Measurements from ENCODE around the gene F8.

Gene F8

DNA sequence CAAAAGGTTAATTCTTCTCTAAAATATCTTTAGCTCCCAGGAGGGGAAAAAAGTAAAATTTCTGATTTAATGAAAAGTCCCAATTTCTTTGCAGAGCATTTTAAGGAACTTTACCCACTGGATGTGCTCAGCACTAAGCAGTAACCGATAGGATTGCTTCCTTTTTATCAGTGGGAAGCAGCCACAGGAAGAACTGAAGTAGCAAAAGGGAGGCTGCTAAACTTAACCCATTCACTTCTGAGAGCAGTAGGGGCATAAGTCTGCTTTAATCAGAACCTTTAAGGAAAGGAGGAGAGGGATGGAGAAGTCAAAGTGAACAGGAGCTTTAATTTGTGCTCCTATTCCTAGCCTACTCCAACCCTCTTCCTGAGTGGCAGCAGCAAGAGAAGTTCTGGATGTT, at the start of gene F8:
F8 (minus strand) TSS at position 139 of the 400 bp plus-strand sequence. CDS start 171 bp downstream, outside the sequence.
- no peak for TF ChIP-seq SUZ12 (IDR thresholded peaks at IDR 0.05; ENCODE audit: extremely low read depth, insufficient read depth, insufficient read length)
- no peak for TF ChIP-seq YY1 (IDR thresholded peaks at IDR 0.05; ENCODE audit: insufficient read depth, insufficient read length)
- no peak for TF ChIP-seq ZNF274 (IDR thresholded peaks at IDR 0.05; ENCODE audit: low read depth, low read length)

DNA sequence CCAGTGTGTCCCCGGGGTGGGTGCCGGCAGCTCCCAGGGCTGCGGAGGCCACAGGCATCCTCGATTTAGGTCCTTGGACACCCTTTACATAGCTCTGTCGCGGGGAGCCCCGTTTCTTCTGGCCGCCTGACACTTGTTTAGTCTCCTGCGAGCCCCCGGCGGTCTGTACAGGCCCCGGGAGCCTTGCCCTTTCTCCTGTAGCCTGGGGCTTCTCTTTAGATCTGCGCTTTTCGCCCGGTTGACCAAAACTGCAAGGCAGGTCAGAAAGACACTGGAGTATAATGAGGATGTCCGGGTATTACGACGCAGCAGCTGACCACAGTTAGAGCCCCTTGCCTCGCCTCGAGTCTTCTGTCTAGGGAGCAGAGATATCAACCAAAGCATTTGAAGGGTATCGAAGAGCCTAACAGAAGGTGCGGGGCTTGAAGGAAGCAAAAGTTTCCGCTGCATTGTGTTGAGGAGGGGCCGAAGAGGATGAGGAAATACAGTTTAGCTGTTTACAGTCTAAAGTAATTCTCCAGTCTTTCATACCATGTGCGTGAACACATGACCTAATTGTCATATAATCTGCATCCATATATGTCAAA, 49.3 kb upstream of the F8 start:
- TF ChIP-seq ZNF274 (IDR thresholded peaks at IDR 0.05; ENCODE audit: low read depth, low read length) (no peak), SUZ12 (IDR thresholded peaks at IDR 0.05; ENCODE audit: extremely low read depth, insufficient read depth, insufficient read length) (no peak), YY1 (IDR thresholded peaks at IDR 0.05; ENCODE audit: insufficient read depth, insufficient read length) (no peak)
- Histone ChIP-seq H3K4me3 (ENCODE audit: insufficient read length, low read depth) (peak overlapping the region; percentile 73), H3K27me3 (ENCODE audit: insufficient read depth, insufficient read length) (no peaks in the 10 kb centered on the region), H3K9me3 (ENCODE audit: insufficient read depth, low read length) (no peaks in the 10 kb centered on the region), H3K9ac (ENCODE audit: insufficient read length, low read depth) (peak overlapping the region; percentile 91), H3K36me3 (ENCODE audit: insufficient read depth, insufficient read length, low read length) (peaks cover 11% of the 10 kb centered on the region), H3K4me1 (ENCODE audit: insufficient read depth, insufficient read length) (no peaks in the 10 kb centered on the region)
- no peak for DNase-seq (ENCODE audit: low read depth, low spot score)

More for the DNA sequence above, at the start of gene F8:
- no peak for DNase-seq (ENCODE audit: low read depth, low spot score)
- Histone ChIP-seq H3K4me3 (ENCODE audit: insufficient read length, low read depth) (no peak within 1 kb of the TSS), H3K36me3 (ENCODE audit: insufficient read depth, insufficient read length, low read length) (no peaks in the 10 kb centered on the region), H3K9me3 (ENCODE audit: insufficient read depth, low read length) (no peaks in the 10 kb centered on the region), H3K27me3 (ENCODE audit: insufficient read depth, insufficient read length) (no peaks in the 10 kb centered on the region), H3K4me1 (ENCODE audit: insufficient read depth, insufficient read length) (no peaks in the 10 kb centered on the region), H3K9ac (ENCODE audit: insufficient read length, low read depth) (no peak within 1 kb of the TSS)

DNA sequence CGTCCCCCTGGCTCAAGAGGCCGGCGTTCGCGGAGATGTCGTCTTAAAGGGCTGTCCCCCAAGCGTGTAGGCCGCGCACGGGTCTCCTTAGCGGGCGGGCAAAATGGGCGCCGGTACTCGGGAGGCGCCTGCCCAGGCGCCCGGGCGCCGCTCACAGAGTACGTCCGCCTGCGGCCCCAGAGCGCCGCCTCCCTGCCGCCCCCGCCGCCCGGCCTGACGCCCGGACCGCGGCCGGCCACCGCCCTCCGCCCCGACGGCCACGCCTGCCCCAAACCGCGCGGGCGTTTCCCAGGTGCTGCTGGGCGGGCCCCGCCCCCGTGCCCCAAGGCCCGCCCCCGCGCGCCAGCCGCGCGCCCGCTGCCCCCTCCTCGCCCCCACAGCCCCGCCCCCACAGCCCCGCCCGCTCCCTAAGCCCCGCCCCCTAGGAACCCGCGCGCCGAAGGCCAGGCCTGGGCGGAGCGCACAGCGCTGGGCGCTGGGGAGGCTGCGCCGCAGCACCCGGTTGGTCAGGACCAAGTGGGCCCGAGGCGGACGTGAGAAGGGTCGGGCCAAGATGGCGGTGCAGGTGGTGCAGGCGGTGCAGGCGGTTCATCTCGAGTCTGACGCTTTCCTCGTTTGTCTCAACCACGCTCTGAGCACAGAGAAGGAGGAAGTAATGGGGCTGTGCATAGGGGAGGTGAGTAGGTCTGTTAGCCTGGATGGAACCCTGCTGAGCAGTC, 48.6 kb upstream of the F8 start, which contains the start of the genes BRCC3, CMC4 and MTCP1:
BRCC3 (plus strand) TSS at position 534 of the 719 bp plus-strand sequence; CDS start at position 554, 20 bp downstream.
CMC4 (minus strand) TSS at position 162 of the 719 bp plus-strand sequence. CDS start 7,113 bp downstream, outside the sequence.
MTCP1 (minus strand) TSS at position 162 of the 719 bp plus-strand sequence. CDS start 5,126 bp downstream, outside the sequence.
- H3K9me3 ChIP-seq (ENCODE audit: insufficient read depth, low read length) = no peaks in the 10 kb centered on the region
- TF ChIP-seq YY1 (IDR thresholded peaks at IDR 0.05; ENCODE audit: insufficient read depth, insufficient read length) = no peak
- TF ChIP-seq SUZ12 (IDR thresholded peaks at IDR 0.05; ENCODE audit: extremely low read depth, insufficient read depth, insufficient read length) = no peak
- TF ChIP-seq ZNF274 (IDR thresholded peaks at IDR 0.05; ENCODE audit: low read depth, low read length) = no peak
- DNase-seq (ENCODE audit: low read depth, low spot score) = peak; percentile 42

DNA sequence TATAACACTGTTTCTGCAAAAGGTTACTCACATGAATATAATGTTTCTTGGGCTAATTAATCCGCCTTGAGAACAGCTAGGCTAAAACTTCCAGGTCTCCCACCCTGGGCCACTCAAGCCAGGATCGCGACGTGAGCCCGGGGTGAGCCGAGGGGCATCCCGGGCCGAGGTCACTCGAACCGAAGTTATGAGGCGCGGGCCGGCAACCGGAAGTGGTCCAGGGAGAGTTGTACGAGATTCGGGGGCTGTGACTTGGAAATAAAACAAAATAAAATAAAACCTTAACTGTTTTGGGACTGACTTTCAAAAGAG, 48.1 kb upstream of the F8 start:
- Histone ChIP-seq H3K36me3 (ENCODE audit: insufficient read depth, insufficient read length, low read length) (peaks cover 11% of the 10 kb centered on the region), H3K27me3 (ENCODE audit: insufficient read depth, insufficient read length) (no peaks in the 10 kb centered on the region), H3K4me1 (ENCODE audit: insufficient read depth, insufficient read length) (no peaks in the 10 kb centered on the region), H3K9ac (ENCODE audit: insufficient read length, low read depth) (peak overlapping the region; percentile 59), H3K9me3 (ENCODE audit: insufficient read depth, low read length) (no peaks in the 10 kb centered on the region), H3K4me3 (ENCODE audit: insufficient read length, low read depth) (peak overlapping the region; percentile 39)
- DNase-seq (ENCODE audit: low read depth, low spot score) = no peak
- no peak for TF ChIP-seq SUZ12 (IDR thresholded peaks at IDR 0.05; ENCODE audit: extremely low read depth, insufficient read depth, insufficient read length)
- TF ChIP-seq YY1 (IDR thresholded peaks at IDR 0.05; ENCODE audit: insufficient read depth, insufficient read length) = no peak
- TF ChIP-seq ZNF274 (IDR thresholded peaks at IDR 0.05; ENCODE audit: low read depth, low read length) = no peak

More for the DNA sequence above, 48.6 kb upstream of the F8 start, which contains the start of the genes BRCC3, CMC4 and MTCP1:
- peaks cover 11% of the 10 kb centered on the region for H3K36me3 ChIP-seq (ENCODE audit: insufficient read depth, insufficient read length, low read length)
- peak within 1 kb of the TSS; percentile 73 for H3K4me3 ChIP-seq (ENCODE audit: insufficient read length, low read depth)
- no peaks in the 10 kb centered on the region for H3K4me1 ChIP-seq (ENCODE audit: insufficient read depth, insufficient read length)
- H3K27me3 ChIP-seq (ENCODE audit: insufficient read depth, insufficient read length) = no peaks in the 10 kb centered on the region
- peak within 1 kb of the TSS; percentile 91 for H3K9ac ChIP-seq (ENCODE audit: insufficient read length, low read depth)

DNA sequence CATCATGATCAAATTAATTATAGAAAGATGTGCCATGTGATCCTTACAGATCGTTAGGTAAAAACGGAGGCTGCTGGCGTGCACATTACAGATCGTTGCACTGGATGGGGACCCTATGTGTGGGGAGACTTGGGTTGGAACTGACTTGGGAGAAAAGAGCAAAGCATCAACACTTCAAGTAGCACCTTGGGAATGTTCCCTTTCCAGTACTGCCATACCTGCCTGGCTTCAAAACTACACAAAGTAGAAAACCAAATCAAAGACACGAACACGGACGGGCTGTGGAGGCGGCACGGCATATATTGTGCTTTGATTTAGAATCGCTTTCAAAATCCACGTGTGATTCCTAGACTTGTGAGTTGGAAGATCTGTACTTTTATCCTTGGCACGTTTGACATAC, 47.5 kb upstream of the F8 start:
- no peak for DNase-seq (ENCODE audit: low read depth, low spot score)
- Histone ChIP-seq H3K27me3 (ENCODE audit: insufficient read depth, insufficient read length) (no peaks in the 10 kb centered on the region), H3K4me1 (ENCODE audit: insufficient read depth, insufficient read length) (no peaks in the 10 kb centered on the region), H3K36me3 (ENCODE audit: insufficient read depth, insufficient read length, low read length) (peaks cover 11% of the 10 kb centered on the region), H3K9me3 (ENCODE audit: insufficient read depth, low read length) (no peaks in the 10 kb centered on the region), H3K9ac (ENCODE audit: insufficient read length, low read depth) (peak overlapping the region; percentile 32), H3K4me3 (ENCODE audit: insufficient read length, low read depth) (peak overlapping the region; percentile 39)
- TF ChIP-seq YY1 (IDR thresholded peaks at IDR 0.05; ENCODE audit: insufficient read depth, insufficient read length) = no peak
- no peak for TF ChIP-seq SUZ12 (IDR thresholded peaks at IDR 0.05; ENCODE audit: extremely low read depth, insufficient read depth, insufficient read length)
- no peak for TF ChIP-seq ZNF274 (IDR thresholded peaks at IDR 0.05; ENCODE audit: low read depth, low read length)

DNA sequence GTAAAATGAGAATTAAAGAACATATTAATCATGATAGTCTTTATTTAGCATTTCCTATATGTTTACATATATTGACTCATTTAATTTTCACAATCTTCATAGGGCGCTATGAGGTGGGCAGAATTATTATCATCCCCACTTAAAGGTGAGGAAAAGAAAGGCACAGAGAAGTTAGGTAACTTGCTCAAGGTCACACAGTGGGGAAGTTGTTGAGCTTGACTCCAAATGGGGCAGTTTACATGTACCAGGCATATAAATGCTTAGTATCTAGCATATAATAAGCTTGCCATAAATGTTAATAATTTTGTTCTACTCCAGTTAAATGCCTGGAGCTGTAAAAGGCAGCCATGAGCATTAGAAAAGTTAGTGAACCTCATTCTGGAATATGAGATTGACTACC, 46.9 kb upstream of the F8 start:
- Histone ChIP-seq H3K4me3 (ENCODE audit: insufficient read length, low read depth) (no peak overlapping the region), H3K4me1 (ENCODE audit: insufficient read depth, insufficient read length) (no peaks in the 10 kb centered on the region), H3K9ac (ENCODE audit: insufficient read length, low read depth) (no peak overlapping the region), H3K9me3 (ENCODE audit: insufficient read depth, low read length) (no peaks in the 10 kb centered on the region), H3K36me3 (ENCODE audit: insufficient read depth, insufficient read length, low read length) (peaks cover 11% of the 10 kb centered on the region), H3K27me3 (ENCODE audit: insufficient read depth, insufficient read length) (no peaks in the 10 kb centered on the region)
- DNase-seq (ENCODE audit: low read depth, low spot score) = no peak
- TF ChIP-seq YY1 (IDR thresholded peaks at IDR 0.05; ENCODE audit: insufficient read depth, insufficient read length) (no peak), ZNF274 (IDR thresholded peaks at IDR 0.05; ENCODE audit: low read depth, low read length) (no peak), SUZ12 (IDR thresholded peaks at IDR 0.05; ENCODE audit: extremely low read depth, insufficient read depth, insufficient read length) (no peak)

DNA sequence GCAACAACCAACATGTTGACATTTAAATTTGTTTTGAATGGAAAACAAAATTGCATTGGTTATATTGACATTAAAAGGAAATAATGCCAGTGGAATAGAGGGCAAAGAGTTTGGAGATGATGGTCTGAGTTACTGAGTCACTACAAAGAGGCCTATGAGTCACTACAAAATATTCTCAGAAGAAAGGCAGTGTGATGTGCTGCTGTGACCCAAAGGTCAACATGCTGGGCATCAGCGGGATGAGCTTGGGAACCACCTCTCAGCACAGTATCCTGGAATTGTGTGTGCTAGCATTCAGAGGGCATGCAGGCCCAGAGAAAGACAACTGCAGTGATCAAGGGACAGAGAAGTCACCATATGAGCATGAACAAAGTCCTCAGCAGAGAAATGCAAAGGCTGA, 45.6 kb upstream of the F8 start:
- Histone ChIP-seq H3K9ac (ENCODE audit: insufficient read length, low read depth) (no peak overlapping the region), H3K36me3 (ENCODE audit: insufficient read depth, insufficient read length, low read length) (peaks cover 5% of the 10 kb centered on the region), H3K4me3 (ENCODE audit: insufficient read length, low read depth) (no peak overlapping the region), H3K9me3 (ENCODE audit: insufficient read depth, low read length) (no peaks in the 10 kb centered on the region), H3K4me1 (ENCODE audit: insufficient read depth, insufficient read length) (no peaks in the 10 kb centered on the region), H3K27me3 (ENCODE audit: insufficient read depth, insufficient read length) (no peaks in the 10 kb centered on the region)
- DNase-seq (ENCODE audit: low read depth, low spot score) = no peak
- TF ChIP-seq ZNF274 (IDR thresholded peaks at IDR 0.05; ENCODE audit: low read depth, low read length) (no peak), SUZ12 (IDR thresholded peaks at IDR 0.05; ENCODE audit: extremely low read depth, insufficient read depth, insufficient read length) (no peak), YY1 (IDR thresholded peaks at IDR 0.05; ENCODE audit: insufficient read depth, insufficient read length) (no peak)

Measured in NT2/D1 (cell line).